Pancreas (tissue), 10 donors: ENCODE measurements around the gene LACC1. TPM values are rescaled to one million over a fixed set of nuclear protein-coding genes. Genes with fewer than 3 reads are reported as not detected.

Source experiments
- ATAC-seq, 4 donors: fragments of 200-7000 bp; cut with Tn5 transposase; one replicate each; pipeline versions ENCODE4 v1.8.0 to v1.9.1; 2020; ENCODE audit warnings: mild to moderate bottlenecking in 4 of 4, moderate library complexity in 4 of 4
- DNase-seq, 6 donors: peaks; one replicate each; pipeline ENCODE4 v3.0.0-alpha.2; 2020
- FAIRE-seq: peaks from 2 replicates; lab custom pipeline; 2012; peaks lifted over from hg19 to GRCh38; lab: Jason Lieb, UNC
- H3K27ac ChIP-seq, 4 donors: fragments of 200-600 bp; sonication (generic); 1 replicate in 3 of 4; 2 replicates in 1 of 4; pipeline versions ENCODE4 v1.5.0 to v1.8.0; 2020
- H3K27me3 ChIP-seq, 4 donors: fragments of 200-600 bp; one replicate each; pipeline ENCODE4 v1.8.0; 2021
- H3K36me3 ChIP-seq, 3 donors: fragments of 200-600 bp; sonication (generic) in 1 of 3; one replicate each; pipeline versions ENCODE4 v1.5.0 to v1.8.0; 2020 to 2021
- H3K4me1 ChIP-seq, 3 donors: fragments of 200-600 bp; one replicate each; pipeline ENCODE4 v1.8.0; 2021
- H3K4me3 ChIP-seq, 4 donors: fragments of 200-600 bp; sonication (generic) in 2 of 4; one replicate each; pipeline versions ENCODE4 v1.5.0 to v1.8.0; 2020 to 2021
- H3K9me3 ChIP-seq, 4 donors: fragments of 200-600 bp; one replicate each; pipeline ENCODE4 v1.8.0; 2021
- WGBS, 2 donors: extraction: QIAGEN DNeasy Blood & Tissue Kit; methylation state at CpG; one replicate each; pipeline ENCODE4 v1.1.7; 2013; 5-methylcytosine and 5-hydroxymethylcytosine counted together
- intact Hi-C, 3 donors: fragments of 100-400 bp; cut with DNase I; formaldehyde crosslinking; loops; one replicate each; pipeline versions ENCODE4 v1.11.1 to v1.14.2; 2022
- polyA plus RNA-seq, 2 donors: library from polyadenylated mRNA; stranded (reverse); fragments of 200-250 nt; gene quantifications; one replicate each; pipeline ENCODE4 v1.2.3, GENCODE V29; 2013
- total RNA-seq, 6 donors: library from RNA; stranded (reverse); fragmentation: NEBNext Ultra II Directional in 4 of 6; extraction: Animal tissue kit (Norgen Biotek cat#: 25700) in 4 of 6; gene quantifications; one replicate each; pipeline versions ENCODE4 v1.2.1 to v1.2.4, GENCODE V29; 2021 to 2023
- TF ChIP-seq, protein P1 (sequence below), 4 donors: fragments of 200-600 bp; sonication (generic) in 3 of 4; IDR thresholded peaks; one replicate each; pipeline versions ENCODE4 v1.5.0 to v1.8.0; 2021; ENCODE audit warnings: antibody characterized with exemption in 4 of 4
- donor health status: healthy with polysubstance abuse.
- donor health status: DM: no; HTN: no; CAD: no; lungs with moderate emphysema.
- donor health status: DM: no; HTN: no; CAD: no.
- donor health status: control.
- donor health status: control.
- donor health status: Bipolar disorder and iron deficiency.
- donor health status: DM: yes; HTN: yes; CAD: no.
- donor health status: DM: no; HTN: no; CAD: no.
- donor health status: DM: no; HTN: no; CAD: no.
- donor health status: DM: yes; HTN: yes; CAD: no.

Gene LACC1
- total and polyA plus RNA-seq, 8 donors, result 2.5 to 5.9 (median 3.6) TPM

DNA sequence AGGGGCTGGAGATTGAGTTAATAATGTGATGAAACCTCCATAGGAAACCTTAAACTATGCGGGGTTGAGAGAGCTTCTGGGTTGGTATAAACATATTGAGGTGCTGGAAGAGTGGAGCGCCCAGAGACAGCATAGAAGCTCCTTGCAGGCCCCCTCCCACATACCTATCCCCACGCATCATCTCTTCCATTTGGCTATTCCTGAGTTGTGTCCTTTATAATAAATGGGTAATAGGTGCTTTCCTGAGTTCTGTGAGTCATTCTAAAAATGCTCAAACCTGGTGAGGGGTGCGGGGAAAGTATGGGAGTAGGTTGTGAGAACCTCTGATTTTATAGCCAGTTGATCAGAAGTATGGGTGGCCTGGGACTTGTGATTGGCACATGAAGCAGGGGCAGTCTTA lies 14.8 kb upstream of the LACC1 start:
- ATAC-seq (no peak), FAIRE-seq (no peak), DNase-seq (no peak)
- no peaks in the 10 kb centered on the region for H3K4me1 ChIP-seq
- H3K27me3 ChIP-seq, result no peaks in the 10 kb centered on the region
- H3K4me3 ChIP-seq, result no peak overlapping the region
- TF ChIP-seq, protein P1, sequence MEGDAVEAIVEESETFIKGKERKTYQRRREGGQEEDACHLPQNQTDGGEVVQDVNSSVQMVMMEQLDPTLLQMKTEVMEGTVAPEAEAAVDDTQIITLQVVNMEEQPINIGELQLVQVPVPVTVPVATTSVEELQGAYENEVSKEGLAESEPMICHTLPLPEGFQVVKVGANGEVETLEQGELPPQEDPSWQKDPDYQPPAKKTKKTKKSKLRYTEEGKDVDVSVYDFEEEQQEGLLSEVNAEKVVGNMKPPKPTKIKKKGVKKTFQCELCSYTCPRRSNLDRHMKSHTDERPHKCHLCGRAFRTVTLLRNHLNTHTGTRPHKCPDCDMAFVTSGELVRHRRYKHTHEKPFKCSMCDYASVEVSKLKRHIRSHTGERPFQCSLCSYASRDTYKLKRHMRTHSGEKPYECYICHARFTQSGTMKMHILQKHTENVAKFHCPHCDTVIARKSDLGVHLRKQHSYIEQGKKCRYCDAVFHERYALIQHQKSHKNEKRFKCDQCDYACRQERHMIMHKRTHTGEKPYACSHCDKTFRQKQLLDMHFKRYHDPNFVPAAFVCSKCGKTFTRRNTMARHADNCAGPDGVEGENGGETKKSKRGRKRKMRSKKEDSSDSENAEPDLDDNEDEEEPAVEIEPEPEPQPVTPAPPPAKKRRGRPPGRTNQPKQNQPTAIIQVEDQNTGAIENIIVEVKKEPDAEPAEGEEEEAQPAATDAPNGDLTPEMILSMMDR (IDR thresholded peaks at IDR 0.05), result no peak
- H3K36me3 ChIP-seq, result peaks cover 0 to 6% (median 0%) of the 10 kb centered on the region in 3 donors
- WGBS, 2 donors, result 96 to 98% methylated on average over 4 of the region's 4 CpGs
- H3K27ac ChIP-seq, result no peak overlapping the region
- intact Hi-C loops, result no loop called here
- no peaks in the 10 kb centered on the region for H3K9me3 ChIP-seq

GRCh38 chr13:43865892-43866291 lies 13.8 kb upstream of the LACC1 start:
- no peak for FAIRE-seq
- TF ChIP-seq, protein P1 (IDR thresholded peaks at IDR 0.05), result no peak
- Histone ChIP-seq H3K36me3 (peaks cover 0 to 6% (median 0%) of the 10 kb centered on the region in 3 donors), H3K4me3 (no peak overlapping the region), H3K4me1 (no peaks in the 10 kb centered on the region), H3K9me3 (no peaks in the 10 kb centered on the region), H3K27me3 (no peaks in the 10 kb centered on the region), H3K27ac (no peak overlapping the region)
- intact Hi-C loops, result no loop called here
- DNase-seq, result no peak
- WGBS, 2 donors, result 90 to 94% methylated on average over 4 of the region's 4 CpGs
- no peak for ATAC-seq

DNA sequence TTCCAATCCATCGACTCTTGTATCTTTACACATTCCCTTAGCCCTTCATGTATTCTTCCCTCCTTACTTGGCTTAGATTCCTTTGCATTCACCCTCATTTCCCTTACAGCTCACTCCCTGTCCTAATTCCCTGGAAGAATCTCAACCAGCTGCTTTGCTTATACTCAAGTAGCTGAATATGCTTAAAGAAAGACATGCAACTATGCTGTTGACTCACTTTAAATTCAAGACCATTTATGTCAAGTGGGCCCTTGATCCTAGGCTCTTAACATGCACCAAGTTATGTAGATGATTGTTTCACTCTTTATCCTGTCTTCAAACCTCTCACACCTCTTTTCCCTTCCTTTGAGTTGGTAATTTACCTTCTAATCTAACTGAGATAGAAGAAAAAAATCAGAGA lies 7.5 kb upstream of the LACC1 start:
- H3K27ac ChIP-seq, result no peak overlapping the region
- H3K4me1 ChIP-seq, result no peaks in the 10 kb centered on the region
- FAIRE-seq (no peak), DNase-seq (no peak), ATAC-seq (no peak)
- intact Hi-C loops, result no loop called here
- H3K9me3 ChIP-seq, result no peaks in the 10 kb centered on the region
- H3K27me3 ChIP-seq, result no peaks in the 10 kb centered on the region
- peaks cover 0 to 10% (median 0%) of the 10 kb centered on the region in 3 donors for H3K36me3 ChIP-seq
- H3K4me3 ChIP-seq, result no peak overlapping the region
- 87 to 91% methylated on average over 1 of the region's 1 CpG for WGBS, 2 donors
- TF ChIP-seq, protein P1 (IDR thresholded peaks at IDR 0.05), result no peak

DNA sequence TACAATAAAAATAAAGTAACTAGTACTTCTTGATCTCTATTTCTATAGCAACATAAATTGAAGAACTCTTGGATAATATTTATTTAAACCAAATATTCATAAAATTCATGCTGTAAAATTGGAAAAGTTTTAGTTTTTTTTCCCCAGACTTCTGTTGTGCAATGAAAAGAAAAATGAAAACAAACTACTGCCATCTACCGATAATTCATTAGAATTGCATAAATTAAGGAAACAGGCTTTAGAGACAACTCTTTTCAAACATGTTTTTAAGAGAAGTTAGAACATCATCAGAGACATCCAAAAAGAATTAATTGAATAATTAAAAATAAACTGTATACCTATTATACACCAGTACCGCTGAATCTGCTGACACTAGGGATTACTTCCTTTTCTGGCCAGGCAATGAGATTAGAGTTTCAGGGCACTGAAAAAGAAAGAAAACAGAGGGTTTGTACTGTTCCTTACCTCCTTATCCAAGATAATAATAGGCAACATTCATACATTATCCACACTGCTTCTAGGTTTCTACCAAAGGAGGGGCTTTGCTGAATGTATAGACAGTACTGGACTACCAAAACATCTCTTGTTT lies 5.1 kb upstream of the LACC1 start:
- no peak overlapping the region for H3K27ac ChIP-seq
- FAIRE-seq, result peak; percentile 99
- peaks cover 0 to 6% (median 0%) of the 10 kb centered on the region in 3 donors for H3K36me3 ChIP-seq
- H3K9me3 ChIP-seq, result no peaks in the 10 kb centered on the region
- intact Hi-C loops, result no loop called here
- WGBS, 2 donors, result 6 to 13% methylated on average over 2 of the region's 2 CpGs
- no peak overlapping the region for H3K4me3 ChIP-seq
- ATAC-seq, result no peak
- DNase-seq, result no peak
- H3K27me3 ChIP-seq, result no peaks in the 10 kb centered on the region
- TF ChIP-seq, protein P1 (IDR thresholded peaks at IDR 0.05), result peak; percentile 12 to 53 (median 40)
- H3K4me1 ChIP-seq, result peaks cover 0 to 8% (median 0%) of the 10 kb centered on the region in 3 donors

DNA sequence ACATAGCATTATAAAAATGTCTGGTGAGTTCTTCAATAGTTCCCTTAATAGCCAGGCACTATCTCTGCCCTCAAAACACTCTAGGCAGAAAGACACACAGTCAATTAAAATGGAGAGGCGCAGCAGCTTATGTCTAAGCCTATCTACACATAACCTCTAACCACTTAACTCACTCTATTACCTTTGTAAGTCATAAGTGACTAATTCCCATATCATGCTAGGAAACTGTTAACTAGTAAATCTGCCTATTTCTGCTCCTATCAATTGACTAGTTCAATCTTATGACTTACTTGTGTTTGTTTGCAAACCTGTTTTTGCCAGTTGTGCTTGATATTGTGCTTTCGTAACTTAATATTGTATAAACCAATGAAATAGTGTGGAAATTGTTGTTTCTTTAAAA lies 3.3 kb upstream of the LACC1 start:
- intact Hi-C loops, result no loop called here
- Histone ChIP-seq H3K36me3 (peaks cover 0 to 3% (median 0%) of the 10 kb centered on the region in 3 donors), H3K9me3 (no peaks in the 10 kb centered on the region), H3K4me1 (peaks cover 0 to 8% (median 3%) of the 10 kb centered on the region in 3 donors), H3K27me3 (no peaks in the 10 kb centered on the region), H3K27ac (no peak overlapping the region), H3K4me3 (no peak overlapping the region)
- DNase-seq (no peak), FAIRE-seq (no peak), ATAC-seq (no peak)
- WGBS, 2 donors, result 96% methylated on average over 2 of the region's 2 CpGs
- TF ChIP-seq, protein P1 (IDR thresholded peaks at IDR 0.05), result no peak
